ENCODE results near the gene ANKS1A.

The ANKS1A gene

DNA sequence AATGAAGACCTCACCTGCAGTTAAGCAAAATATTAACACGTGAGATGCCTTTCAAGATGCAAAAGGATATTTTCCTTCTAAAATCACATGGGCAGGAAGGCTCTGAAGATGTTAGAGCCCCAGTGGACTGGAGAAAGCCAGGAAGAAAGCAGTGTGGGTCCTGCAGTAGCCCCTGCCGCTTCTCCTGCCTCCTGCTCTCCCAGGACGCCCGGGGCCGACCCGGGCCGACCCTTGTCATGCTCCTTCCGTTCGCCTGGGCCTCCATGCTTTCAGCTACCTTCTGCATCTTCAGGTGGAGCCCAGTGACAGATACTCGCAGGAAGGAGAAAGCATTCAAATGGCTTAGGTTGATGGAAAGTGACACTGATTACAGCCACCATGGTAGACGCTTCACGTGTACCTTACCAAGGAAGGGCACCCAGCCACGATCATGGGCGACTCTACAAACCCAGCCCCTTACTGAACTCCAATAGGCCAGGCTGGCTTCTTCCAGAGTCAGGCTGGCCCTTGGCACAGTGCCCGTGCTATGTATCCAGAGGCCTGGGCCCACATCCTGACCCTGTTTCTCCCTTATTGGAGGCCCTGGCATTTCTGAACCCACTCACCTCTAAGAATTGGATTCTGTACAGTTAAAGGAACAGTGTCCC, 183.1 kb downstream of the ANKS1A start:
- no peak for DNase-seq (ENCODE audit: low read depth)

DNA sequence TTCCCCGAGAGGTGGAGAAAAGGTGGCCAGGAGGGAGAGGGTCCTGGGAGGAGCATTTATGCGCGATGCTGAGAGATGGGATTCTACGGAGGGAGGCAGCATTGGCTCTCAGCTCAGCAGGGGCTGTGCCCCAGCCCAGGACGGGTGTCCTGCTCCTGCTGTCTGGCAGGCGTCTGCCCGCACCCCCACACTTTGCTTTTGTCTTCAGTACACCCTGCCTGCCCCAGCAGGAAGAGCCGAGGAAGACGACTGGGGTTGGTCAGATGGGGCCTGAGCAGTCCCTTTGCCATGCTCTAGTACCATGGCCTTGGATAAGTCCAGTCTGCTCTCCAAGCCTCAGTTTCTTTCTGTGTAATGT, 183.6 kb downstream of the ANKS1A start:
- no peak for DNase-seq (ENCODE audit: low read depth)

DNA sequence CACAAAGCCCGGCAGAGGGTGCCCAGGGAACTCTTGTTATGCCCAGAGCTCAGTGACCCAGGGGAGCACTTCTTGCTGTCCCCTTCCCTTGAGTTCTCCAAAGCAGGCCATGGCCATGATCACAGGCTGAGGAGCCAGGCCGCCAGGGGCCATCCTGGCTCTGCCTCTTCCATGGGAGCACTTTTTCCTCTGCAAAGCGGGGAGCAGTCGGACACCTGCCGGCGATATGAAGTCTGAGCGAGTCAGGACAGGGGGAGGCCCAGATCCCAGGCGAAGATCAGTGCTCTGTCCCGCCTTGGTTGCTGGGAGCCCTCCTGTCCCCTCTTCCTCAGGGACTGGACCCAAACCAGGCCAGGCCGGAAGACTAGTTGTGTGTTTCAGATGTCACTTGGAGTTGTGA, 184.2 kb downstream of the ANKS1A start:
- DNase-seq (ENCODE audit: low read depth) = no peak

DNA sequence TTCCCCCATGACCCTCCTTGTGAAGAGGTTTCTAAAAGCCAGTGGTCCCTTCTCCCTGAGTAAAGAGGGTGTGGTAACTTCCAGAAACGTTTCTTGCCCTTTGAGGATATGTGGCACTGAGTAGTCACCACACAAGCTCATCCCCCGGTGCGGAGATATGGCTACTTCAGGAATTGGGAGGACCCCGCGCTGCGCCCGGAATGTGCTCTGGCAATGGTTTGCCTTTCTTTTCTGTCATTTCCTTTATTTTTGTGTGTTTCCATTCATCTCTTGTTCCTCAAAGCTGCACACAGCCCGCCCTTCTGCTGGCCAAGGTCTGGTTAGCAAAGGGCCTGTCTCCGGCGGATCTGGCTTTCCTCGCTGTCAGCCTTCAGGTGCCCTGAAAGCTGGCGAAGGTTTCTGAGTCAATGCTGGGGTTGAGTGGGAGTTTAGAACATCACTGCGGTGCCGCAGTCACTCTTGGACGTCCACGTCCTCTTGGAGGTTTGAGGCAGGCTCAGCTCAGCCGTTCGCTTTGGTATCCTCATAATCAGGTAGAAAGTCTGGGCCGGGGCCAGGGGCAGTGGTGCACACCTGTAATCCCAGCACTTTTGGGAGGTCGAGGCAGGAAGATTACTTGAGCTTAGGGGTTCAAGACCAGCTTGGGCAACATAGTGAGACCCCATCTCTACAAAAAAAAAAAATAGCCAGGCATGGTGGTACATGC, 184.9 kb downstream of the ANKS1A start:
- no peak for DNase-seq (ENCODE audit: low read depth)

DNA sequence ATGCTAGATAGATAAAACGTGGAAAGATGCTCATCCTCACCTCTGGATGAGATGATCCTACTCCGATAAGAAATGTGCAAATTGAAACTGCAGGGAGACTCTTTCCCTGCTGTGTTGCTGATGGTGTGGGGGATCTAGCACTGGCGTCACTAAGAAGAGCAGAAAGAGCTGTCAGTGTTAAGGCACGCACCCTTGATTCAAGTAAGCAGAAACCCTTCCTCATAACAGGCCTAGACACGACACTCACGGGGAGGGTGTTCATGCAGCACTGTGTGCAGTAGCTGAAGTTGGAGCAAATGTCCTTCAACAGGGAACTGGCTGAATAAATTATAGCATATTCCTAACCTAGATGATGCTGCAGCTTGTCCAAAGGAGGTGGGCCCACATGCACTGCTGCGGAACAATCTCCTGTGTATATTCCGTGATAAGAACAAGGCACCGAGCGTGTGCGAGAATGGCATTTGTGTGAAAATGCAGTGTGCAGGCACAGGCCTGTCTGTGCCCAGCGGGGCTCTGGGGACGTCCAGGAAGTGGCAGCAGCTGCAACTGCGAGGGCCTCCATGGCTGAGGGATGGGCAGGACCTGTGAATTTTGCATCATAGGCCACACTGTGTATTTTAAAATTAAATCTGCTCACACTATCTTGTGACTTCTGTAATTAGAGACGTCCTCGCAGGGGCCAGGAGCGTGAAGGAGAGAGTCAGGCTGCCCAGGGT, 188.1 kb downstream of the ANKS1A start:
- DNase-seq (ENCODE audit: low read depth) = no peak

GRCh38 chr6:35077713-35078105, 188.7 kb downstream of the ANKS1A start:
- DNase-seq (ENCODE audit: low read depth) = no peak

DNA sequence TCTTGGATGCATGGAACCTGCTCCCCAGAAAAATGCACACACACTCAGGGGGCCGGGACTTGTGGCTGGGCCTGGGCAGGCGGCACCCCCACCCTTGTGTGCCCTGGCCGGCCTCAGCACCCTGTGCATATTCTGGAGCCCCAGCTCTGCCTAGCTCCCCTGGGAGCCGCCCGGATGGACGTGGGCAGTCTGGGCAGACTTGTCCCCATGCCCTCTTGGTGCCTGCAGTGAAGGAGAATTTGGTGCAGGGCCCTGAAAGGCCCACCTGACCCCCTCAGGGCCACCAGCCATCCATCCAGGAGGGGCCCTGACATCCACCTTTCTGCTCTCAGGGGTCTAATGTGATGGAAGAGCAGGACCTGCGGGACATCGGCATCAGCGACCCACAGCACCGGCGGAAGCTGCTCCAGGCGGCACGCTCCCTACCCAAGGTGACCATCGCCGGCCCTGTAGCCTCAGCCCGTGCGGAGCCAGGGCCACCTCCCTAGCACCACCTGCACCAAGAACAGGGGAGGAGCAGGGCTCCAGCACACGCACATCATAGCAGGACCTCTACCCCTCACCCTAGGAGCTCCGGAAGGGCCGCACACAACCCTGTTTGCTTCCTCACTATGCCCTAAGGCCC, 189.3 kb downstream of the ANKS1A start:
- DNase-seq (ENCODE audit: low read depth) = no peak

DNA sequence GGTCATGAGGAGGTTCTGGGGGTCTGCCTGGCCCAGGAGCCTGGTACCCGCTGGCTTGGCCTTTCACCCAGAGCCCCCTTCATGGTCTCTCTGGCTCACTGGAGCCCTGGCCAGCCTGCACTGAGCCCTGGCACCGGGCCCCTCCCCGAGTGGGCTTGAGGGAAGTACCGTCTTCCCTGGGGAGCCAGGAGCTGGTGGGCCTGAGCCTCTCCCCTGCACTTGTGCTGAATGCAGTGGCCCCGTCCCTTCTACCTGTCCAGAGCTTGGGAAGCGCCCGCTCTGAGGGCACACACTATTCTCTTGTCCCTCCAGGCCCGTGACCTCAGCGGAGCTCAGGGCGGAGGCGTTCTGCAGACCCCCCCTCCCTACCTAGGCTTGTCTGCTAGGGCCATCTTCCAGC, 189.8 kb downstream of the ANKS1A start:
- no peak for DNase-seq (ENCODE audit: low read depth)

DNA sequence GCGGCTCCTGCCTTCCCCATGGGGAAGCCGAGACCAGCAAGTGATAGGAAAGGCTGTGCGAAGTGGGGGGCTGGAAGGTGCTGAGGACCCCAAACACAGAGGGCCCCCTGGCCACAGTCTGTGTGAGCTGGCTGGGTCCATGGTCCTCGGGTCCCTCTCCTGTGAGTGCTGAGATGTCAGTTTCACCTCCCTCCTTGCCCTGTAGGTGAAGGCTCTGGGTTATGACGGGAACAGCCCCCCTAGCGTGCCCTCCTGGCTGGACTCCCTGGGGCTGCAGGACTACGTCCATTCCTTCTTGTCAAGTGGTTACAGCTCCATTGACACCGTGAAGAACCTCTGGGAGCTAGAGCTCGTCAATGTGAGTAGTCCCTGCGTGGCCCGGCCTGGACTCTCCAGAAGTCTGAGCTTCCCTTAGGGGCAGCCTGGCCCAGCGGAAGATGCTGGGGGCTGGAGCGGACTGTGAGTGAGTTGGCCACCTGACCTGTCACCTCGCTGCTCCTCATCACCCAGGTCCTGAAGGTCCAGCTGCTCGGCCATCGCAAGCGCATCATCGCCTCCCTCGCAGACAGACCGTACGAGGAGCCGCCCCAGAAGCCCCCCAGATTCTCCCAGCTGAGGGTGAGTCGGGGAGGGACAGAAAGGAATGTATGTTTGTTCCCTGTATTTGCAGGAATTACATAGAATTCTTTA, 190.4 kb downstream of the ANKS1A start:
- no peak for DNase-seq (ENCODE audit: low read depth)

GRCh38 chr6:35080016-35080680, 191.1 kb downstream of the ANKS1A start:
- DNase-seq (ENCODE audit: low read depth) = no peak

- DNase-seq (ENCODE audit: low read depth) = no peak
Observed at GRCh38 chr6:35080821-35081425, 191.9 kb downstream of the ANKS1A start.

GRCh38 chr6:35081426-35081851, 192.4 kb downstream of the ANKS1A start:
- no peak for DNase-seq (ENCODE audit: low read depth)

DNA sequence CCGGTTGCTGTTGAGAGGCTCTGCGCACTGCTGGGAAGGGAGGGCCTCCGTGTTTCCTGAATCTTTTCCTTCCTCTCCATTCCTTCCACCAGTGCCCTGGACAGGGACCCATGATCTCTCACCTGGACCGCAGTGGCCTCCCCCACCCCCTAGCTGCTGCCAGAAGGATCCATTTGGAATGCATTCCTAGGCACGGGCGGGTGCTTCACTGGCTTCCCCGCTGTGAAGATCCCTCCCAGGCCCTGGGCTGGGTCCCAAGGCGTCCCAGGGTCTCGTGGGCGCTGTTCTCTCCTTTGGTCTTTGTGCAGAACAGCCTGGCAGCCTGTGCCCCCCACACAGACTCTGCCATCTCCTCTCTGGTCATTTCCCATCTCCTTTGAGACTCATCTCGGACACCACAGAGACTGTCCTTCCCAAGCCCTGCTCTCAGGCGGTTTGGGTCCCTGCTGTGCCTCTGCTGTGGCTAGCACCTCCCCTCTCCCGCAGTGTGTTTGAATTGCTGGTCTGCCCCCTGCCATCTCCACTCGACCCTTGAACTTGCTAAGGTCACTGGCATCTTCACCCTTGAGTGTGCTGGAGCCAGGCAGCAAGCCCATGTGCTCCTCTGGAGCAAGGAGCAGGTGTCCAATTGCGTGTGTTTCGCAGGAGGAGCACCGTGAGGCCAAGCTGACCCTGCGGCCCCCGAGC, 193.1 kb downstream of the ANKS1A start:
- no peak for DNase-seq (ENCODE audit: low read depth)

DNA sequence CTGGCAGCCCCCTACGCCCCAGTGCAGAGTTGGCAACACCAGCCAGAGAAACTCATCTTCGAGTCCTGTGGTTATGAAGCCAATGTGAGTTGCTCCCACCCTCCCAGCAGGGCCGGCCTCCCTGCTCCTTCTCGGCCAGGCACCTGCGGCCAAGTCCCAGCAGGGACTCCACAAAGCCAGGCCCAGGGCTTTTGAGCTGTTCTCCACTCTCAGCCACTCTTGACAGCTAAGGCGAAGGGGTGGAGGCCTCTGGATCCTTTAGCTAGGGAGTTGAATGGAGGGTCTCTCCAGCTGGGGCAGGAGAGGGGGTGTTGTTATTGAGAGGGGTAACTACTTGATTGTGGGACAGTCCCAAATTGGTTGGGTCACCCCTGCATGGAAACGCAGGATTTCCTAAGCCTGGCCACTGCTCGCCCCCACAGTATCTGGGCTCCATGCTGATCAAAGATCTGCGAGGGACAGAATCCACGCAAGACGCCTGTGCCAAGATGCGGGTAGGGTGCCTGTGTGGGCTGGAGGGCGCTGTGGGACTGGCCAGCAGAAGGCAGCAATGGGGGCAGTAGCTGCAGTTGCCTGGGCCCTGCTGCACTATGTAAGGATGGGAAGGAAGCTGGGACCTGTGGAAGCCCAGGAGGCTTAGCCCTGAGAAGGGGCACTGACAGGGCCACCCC, 193.8 kb downstream of the ANKS1A start:
- DNase-seq (ENCODE audit: low read depth) = no peak

- no peak for DNase-seq (ENCODE audit: low read depth)
Observed at GRCh38 chr6:35083507-35083906, 194.5 kb downstream of the ANKS1A start.

- DNase-seq (ENCODE audit: low read depth) = no peak
Observed at GRCh38 chr6:35084041-35084491, 195.0 kb downstream of the ANKS1A start.

- no peak for DNase-seq (ENCODE audit: low read depth)
Observed at GRCh38 chr6:35084511-35085203, 195.6 kb downstream of the ANKS1A start.

- no peak for DNase-seq (ENCODE audit: low read depth)
Observed at GRCh38 chr6:35085359-35086281, 196.6 kb downstream of the ANKS1A start.

Measured in GM04503 (cell line).